Hindlimb muscle (tissue), 1 donor: Measurements from ENCODE around the gene REM2. TPM values are rescaled to one million over a fixed set of nuclear protein-coding genes. Genes with fewer than 3 reads are reported as not detected.

Source experiments
- DNase-seq: peaks from one replicate; pipeline ENCODE4 v3.0.0-alpha.2; 2013
- polyA plus RNA-seq: library from polyadenylated mRNA; unstranded; fragments of 120-200 nt; gene quantifications from one replicate; pipeline ENCODE4 v1.2.1, GENCODE V29; 2013; ENCODE audit not compliant: insufficient read length

Gene REM2
- polyA plus RNA-seq, 1 donor: 0.23 TPM

DNA sequence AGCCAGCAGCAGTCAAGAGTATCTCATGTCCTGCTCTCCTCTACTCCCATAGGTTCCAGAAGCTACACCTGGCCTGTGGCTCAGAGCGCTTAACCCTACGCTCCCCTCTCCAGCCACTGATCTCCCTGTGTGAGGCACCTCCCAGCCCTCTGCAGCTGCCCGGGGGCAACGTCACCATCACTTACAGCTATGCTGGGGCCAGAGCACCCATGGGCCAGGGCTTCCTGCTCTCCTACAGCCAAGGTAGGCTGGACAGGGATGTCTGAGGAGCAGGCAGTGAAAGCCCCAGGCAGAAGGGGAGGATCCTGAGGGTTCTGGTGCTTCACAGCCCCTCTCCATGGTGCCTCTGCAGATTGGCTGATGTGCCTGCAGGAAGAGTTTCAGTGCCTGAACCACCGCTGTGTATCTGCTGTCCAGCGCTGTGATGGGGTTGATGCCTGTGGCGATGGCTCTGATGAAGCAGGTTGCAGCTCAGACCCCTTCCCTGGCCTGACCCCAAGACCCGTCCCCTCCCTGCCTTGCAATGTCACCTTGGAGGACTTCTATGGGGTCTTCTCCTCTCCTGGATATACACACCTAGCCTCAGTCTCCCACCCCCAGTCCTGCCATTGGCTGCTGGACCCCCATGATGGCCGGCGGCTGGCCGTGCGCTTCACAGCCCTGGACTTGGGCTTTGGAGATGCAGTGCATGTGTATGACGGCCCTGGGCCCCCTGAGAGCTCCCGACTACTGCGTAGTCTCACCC, 7.8 kb upstream of the REM2 start:
- DNase-seq: no peak

DNA sequence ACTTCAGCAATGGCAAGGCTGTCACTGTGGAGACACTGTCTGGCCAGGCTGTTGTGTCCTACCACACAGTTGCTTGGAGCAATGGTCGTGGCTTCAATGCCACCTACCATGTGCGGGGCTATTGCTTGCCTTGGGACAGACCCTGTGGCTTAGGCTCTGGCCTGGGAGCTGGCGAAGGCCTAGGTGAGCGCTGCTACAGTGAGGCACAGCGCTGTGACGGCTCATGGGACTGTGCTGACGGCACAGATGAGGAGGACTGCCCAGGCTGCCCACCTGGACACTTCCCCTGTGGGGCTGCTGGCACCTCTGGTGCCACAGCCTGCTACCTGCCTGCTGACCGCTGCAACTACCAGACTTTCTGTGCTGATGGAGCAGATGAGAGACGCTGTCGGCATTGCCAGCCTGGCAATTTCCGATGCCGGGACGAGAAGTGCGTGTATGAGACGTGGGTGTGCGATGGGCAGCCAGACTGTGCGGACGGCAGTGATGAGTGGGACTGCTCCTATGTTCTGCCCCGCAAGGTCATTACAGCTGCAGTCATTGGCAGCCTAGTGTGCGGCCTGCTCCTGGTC, 7.2 kb upstream of the REM2 start:
- DNase-seq: no peak

DNA sequence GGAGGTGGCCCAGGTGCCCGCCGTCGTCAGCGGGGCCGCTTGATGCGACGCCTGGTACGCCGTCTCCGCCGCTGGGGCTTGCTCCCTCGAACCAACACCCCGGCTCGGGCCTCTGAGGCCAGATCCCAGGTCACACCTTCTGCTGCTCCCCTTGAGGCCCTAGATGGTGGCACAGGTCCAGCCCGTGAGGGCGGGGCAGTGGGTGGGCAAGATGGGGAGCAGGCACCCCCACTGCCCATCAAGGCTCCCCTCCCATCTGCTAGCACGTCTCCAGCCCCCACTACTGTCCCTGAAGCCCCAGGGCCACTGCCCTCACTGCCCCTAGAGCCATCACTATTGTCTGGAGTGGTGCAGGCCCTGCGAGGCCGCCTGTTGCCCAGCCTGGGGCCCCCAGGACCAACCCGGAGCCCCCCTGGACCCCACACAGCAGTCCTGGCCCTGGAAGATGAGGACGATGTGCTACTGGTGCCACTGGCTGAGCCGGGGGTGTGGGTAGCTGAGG, 6.0 kb upstream of the REM2 start:
- no peak for DNase-seq

- no peak for DNase-seq
These were observed 4.5 kb upstream of the REM2 start for GRCh38 chr14:22878271-22879246.

GRCh38 chr14:22882064-22882463, 958 bp upstream of the REM2 start:
- no peak for DNase-seq

GRCh38 chr14:22882529-22883172, 371 bp upstream of the REM2 start:
- no peak for DNase-seq

- DNase-seq: no peak
These were observed 1.2 kb downstream of the REM2 start for GRCh38 chr14:22884076-22884737.

DNA sequence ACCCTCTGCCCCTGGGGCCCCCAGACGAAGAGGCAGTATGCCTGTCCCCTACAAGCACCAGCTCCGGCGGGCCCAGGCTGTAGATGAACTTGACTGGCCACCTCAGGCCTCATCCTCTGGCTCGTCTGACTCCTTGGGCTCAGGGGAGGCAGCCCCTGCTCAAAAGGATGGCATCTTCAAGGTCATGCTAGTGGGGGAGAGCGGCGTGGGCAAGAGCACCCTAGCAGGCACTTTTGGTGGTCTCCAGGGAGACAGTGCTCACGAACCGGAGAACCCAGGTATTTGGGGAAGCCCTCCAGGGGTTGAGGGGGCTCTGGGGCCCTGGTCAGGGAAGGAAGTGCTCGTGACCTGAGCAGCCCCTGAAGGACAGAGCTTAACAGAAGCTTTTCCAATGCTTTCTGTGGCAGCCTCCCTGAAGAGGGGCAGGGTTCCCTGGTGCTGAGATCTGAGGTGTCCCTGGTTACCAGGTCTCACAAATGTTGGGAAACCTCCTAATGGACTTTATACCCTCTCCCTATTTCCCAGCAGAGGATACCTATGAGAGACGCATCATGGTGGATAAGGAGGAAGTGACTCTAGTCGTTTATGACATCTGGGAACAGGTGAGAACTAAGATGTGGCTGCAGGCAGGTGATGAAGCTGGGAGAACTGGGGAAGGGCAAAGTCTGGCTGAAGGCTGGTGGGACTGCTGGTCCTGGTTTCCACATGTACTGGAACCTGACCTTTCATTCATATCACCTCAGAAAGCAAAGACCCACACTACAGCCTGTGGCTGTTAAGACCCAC, 1.9 kb downstream of the REM2 start:
- DNase-seq: no peak

GRCh38 chr14:22885975-22886374, 3.0 kb downstream of the REM2 start:
- no peak for DNase-seq

DNA sequence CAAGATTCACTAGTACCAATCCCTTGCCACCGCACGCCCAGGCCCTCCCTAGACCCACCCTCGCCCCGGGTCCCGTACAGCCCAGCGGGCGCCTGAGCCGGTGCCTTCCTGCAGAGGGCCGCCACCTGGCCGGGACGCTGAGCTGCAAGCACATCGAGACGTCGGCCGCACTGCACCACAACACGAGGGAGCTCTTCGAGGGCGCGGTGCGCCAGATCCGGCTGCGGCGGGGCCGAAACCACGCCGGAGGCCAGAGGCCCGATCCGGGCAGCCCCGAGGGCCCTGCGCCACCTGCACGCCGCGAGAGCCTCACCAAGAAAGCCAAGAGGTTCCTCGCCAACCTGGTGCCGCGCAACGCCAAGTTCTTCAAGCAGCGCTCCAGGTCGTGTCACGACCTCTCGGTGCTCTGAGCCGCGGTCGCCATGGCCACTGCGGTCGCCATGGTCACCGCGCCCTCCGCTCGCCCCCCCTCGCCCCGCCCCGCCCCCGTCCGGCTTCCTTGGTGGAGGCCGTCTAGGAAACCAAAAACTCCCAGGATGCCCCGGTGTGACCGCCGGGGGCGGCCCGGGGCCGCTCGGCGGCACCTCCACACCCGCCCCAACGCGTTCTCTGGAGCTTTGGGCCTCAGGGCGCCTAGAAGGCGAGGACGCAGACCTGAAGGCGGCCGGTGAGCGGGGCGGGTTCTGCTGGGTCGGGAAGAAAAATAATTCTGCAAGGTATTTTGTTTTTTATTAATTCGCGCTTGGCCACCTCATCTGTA, 3.7 kb downstream of the REM2 start:
- peak; percentile 53 for DNase-seq

- DNase-seq: peak; percentile 48
These were observed 4.4 kb downstream of the REM2 start for GRCh38 chr14:22887260-22887989.

GRCh38 chr14:22887990-22888378, 5.0 kb downstream of the REM2 start:
- no peak for DNase-seq

DNA sequence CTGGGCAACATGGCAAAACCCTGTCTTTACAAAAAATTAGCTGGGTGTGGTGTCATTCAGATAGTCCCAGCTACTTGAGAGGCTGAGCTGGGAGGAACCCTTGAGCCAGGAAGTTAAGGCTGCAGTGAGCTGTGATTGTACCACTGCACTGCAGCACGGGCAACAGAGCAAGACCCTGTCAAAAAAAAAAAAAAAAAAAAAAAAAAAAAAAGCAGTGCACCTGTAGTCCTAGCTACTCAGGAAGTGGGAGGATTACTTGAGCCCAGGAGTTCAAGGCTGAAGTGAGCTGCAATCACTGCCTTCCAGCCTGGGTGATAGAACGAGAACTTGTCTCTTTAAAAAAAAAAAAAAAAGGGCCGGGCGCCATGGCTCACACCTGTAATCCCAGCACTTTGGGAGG, 5.6 kb downstream of the REM2 start:
- no peak for DNase-seq

- DNase-seq: no peak
These were observed 7.4 kb downstream of the REM2 start for GRCh38 chr14:22890416-22890815.

GRCh38 chr14:22892488-22892887, 9.5 kb downstream of the REM2 start:
- no peak for DNase-seq

DNA sequence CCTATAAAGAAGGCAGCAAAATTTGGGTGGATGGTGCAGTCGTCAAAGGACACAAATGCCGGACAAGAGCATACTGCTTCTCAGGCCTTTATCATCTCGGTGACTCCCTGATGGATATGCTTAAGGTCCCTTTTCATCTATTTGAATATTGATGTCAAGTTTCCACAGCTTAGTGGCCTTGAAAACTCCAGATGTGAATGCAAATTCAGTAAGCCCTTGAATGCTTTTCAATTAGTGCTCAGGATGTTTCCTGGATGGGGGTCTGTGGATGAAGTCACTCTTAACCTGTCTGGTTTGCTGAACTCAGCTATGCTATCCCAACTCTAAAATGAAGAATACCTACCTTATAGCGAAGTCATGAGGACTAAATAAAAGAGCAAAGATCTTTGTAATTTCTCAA, 10.7 kb downstream of the REM2 start:
- DNase-seq: no peak

- DNase-seq: no peak
These were observed 12.4 kb downstream of the REM2 start for GRCh38 chr14:22895402-22895801.

DNA sequence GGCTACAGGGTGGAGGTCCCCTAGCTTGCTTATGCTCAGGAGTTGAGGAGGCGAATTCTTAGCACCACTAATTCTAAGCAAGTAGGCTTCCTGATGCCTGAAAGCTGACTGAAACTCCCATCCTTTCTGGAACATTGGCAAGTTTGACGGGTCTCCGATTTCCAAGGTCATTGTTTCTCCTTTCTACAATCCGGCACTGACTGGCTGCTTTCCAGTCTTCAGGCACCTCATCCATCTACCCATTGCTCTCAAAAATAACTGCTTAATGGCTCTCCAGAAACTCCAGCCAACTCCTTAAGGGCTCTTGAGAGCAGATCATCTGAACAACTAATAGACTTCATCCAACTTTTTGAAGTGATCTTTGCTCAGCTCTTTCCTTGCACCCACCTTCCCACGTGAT, 13.3 kb downstream of the REM2 start:
- DNase-seq: no peak

- DNase-seq: no peak
These were observed 13.7 kb downstream of the REM2 start for GRCh38 chr14:22896760-22897159.

- DNase-seq: no peak
These were observed 14.3 kb downstream of the REM2 start for GRCh38 chr14:22897357-22897756.
